ENCODE results near the gene RPTOR.

Gene RPTOR

GRCh38 chr17:80835816-80836657 lies 291.4 kb downstream of the RPTOR start:
- DNase-seq (ENCODE audit: low read depth, low spot score): no peak
- no peak for TF ChIP-seq CTCF (IDR thresholded peaks at IDR 0.05; ENCODE audit: insufficient read depth, low read length, missing control alignments)
- POLR2A ChIA-PET: no interaction called here

GRCh38 chr17:80836658-80836965 lies 292.0 kb downstream of the RPTOR start:
- no peak overlapping the region for H3K4me3 ChIP-seq (ENCODE audit: low read depth, low read length)
- DNase-seq (ENCODE audit: low read depth, low spot score): no peak
- ChIA-PET CTCF (no interaction called here), POLR2A (no interaction called here)
- no peak for TF ChIP-seq CTCF (IDR thresholded peaks at IDR 0.05; ENCODE audit: insufficient read depth, low read length, missing control alignments)

More at GRCh38 chr17:80835816-80836657, 291.4 kb downstream of the RPTOR start:
- no peak overlapping the region for H3K4me3 ChIP-seq (ENCODE audit: low read depth, low read length)
- CTCF ChIA-PET: no interaction called here

GRCh38 chr17:80836971-80837481 lies 292.4 kb downstream of the RPTOR start:
- ChIA-PET CTCF (no interaction called here), POLR2A (no interaction called here)
- TF ChIP-seq CTCF (IDR thresholded peaks at IDR 0.05; ENCODE audit: insufficient read depth, low read length, missing control alignments): no peak
- H3K4me3 ChIP-seq (ENCODE audit: low read depth, low read length): no peak overlapping the region
- DNase-seq (ENCODE audit: low read depth, low spot score): no peak

- no peak for DNase-seq (ENCODE audit: low read depth, low spot score)
- TF ChIP-seq CTCF (IDR thresholded peaks at IDR 0.05; ENCODE audit: insufficient read depth, low read length, missing control alignments): no peak
- CTCF ChIA-PET: no interaction called here
- no peak overlapping the region for H3K4me3 ChIP-seq (ENCODE audit: low read depth, low read length)
- POLR2A ChIA-PET: no interaction called here
These were observed 293.1 kb downstream of the RPTOR start for GRCh38 chr17:80837711-80838110.

- ChIA-PET CTCF (no interaction called here), POLR2A (no interaction called here)
- DNase-seq (ENCODE audit: low read depth, low spot score): no peak
- no peak overlapping the region for H3K4me3 ChIP-seq (ENCODE audit: low read depth, low read length)
- no peak for TF ChIP-seq CTCF (IDR thresholded peaks at IDR 0.05; ENCODE audit: insufficient read depth, low read length, missing control alignments)
These were observed 293.8 kb downstream of the RPTOR start for GRCh38 chr17:80838311-80839025.

- TF ChIP-seq CTCF (IDR thresholded peaks at IDR 0.05; ENCODE audit: insufficient read depth, low read length, missing control alignments): no peak
- CTCF ChIA-PET: no interaction called here
- no peak overlapping the region for H3K4me3 ChIP-seq (ENCODE audit: low read depth, low read length)
- POLR2A ChIA-PET: no interaction called here
- no peak for DNase-seq (ENCODE audit: low read depth, low spot score)
These were observed 294.3 kb downstream of the RPTOR start for GRCh38 chr17:80839026-80839345.
